ENCODE results near the gene ZNF695.
A peak's percentile ranks its signal among the peaks of the same experiment; 100 is the strongest.
"Not testable (repeated sequence)": the region's sequence is repeated elsewhere in the genome, so short reads cannot be mapped to it uniquely, and the experiment has no call there.

The ZNF695 gene

DNA sequence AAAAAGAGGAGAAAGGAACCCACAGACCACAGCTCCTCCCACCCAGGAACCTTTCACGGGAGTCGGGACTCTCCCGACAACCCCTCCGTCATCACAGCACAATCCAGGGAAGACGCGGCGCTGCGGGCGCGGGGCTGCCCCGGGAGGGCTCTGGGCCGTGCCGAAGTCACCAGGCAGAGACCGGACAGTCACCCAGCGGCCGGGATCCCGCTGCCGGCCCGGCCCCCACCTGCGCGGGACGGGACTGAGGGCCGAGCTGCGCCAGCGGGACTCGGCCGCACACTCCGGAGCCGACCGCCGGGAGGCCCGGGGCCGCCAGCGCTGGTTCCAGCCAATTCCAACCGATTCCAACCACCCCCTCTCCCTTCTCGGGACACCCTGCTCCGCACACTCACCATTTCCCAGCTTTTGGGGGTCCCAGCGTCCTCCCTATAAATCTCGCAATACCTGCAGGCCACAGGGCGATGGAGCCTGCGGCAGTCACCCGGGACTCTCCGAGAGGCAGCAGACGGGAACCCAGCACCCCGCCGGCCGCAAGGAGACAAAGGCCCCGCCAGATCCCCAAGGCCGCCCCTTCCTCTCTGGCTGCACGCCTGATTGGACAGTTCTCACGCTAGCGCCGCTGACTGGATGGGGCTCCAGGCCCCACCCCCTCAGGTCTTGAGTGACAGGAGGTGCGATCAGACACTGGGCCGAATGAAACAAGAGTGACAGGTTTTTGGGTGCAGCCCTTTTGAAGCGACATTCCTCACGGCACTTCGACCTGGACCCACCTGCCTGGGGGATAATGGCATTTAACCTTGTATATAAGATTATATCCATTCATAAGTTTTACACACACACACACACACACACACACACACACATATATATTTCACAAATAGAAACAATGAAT lies at the start of gene ZNF695:
ZNF695 (minus strand) TSS at position 547 of the 895 bp plus-strand sequence; CDS start at position 398, 149 bp downstream.
- DNase-seq (ENCODE audit: low read depth in 2 of 2, low spot score in 1 of 2), result peak; percentile 3 to 9

GRCh38 chr1:247056071-247056470 lies 48.2 kb upstream of the ZNF695 start:
- DNase-seq (ENCODE audit: low read depth in 2 of 2, low spot score in 1 of 2), result no peak

DNA sequence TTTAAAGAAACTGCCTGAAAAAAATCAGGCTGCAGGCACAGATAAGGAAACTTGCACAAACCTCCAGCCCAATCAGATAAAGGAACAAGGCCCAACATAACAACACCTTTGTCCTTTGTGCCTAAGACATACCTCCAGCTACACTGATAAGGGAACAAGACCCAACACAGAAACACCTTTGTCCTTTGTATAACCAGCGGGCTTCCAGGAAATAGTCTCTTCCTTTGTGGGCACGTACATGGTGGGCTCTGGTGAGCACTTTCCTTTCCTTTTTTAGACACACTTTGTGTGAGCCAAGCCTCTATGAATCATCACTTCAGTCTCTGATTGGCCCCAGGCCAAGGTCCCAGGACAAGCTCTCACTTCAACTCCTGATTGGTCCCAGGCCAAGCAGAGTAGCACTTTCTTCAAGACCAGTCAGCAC lies 47.1 kb upstream of the ZNF695 start:
- DNase-seq (ENCODE audit: low read depth in 2 of 2, low spot score in 1 of 2), result no peak

DNA sequence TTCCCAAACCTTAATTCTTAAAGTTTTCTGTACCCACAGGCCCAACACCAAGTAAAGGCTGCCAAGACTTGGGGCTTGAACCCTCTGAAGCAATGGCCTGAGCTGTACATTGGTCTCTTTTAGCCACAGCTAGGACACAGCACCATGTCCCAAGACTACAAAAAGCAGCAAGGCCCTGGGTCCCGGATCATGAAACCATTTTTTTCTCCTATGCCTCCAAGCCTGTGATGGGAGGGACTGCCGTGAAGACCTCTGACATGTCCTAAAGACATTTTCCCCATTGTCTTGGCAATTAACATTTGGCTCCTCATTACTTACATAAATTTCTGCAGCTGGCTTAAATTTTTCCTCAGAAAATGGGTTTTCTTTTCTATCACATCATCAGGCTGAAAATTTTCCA lies 39.8 kb upstream of the ZNF695 start:
- no peak for DNase-seq (ENCODE audit: low read depth in 2 of 2, low spot score in 1 of 2)

GRCh38 chr1:247047260-247047659 lies 39.4 kb upstream of the ZNF695 start:
- no peak for DNase-seq (ENCODE audit: low read depth in 2 of 2, low spot score in 1 of 2)

GRCh38 chr1:247043406-247043805 lies 35.5 kb upstream of the ZNF695 start:
- DNase-seq (ENCODE audit: low read depth in 2 of 2, low spot score in 1 of 2), result no peak

DNA sequence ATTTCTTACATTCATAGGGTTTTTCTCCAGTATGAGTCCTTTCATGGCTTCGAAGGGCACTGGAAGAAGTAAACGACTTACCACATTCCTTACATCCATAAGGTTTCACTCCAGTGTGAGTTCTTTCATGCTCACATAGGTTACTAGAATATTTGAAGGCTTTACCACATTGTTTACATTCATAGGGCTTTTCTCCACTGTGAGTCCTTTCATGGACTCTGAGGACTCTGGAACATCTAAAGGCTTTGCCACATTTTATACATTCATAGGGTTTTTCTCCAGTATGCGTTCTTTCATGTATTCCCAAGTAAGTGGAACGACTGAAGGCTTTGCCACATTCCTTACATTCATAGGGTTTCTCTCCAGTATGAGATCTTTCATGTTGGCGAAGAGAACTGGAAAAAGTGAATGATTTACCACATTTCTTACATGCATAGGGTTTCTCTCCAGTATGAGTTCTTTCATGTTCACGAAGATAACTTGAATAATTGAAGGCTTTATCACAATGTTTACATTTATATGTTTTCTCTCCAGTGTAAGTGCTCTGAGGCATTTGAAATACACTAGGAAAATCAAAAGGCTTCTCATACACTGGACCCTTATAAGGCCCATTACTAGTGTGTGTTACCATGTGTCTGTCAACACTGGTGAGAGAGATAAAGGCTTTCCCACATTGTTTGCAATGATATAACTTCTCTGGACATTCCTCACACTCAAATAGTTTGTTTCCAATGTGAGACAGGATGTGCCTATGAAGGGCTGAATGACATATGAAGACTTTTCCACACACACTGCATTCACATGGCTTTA lies 29.9 kb upstream of the ZNF695 start:
- DNase-seq (ENCODE audit: low read depth in 2 of 2, low spot score in 1 of 2), result no peak

GRCh38 chr1:247032306-247032705 lies 24.4 kb upstream of the ZNF695 start:
- DNase-seq (ENCODE audit: low read depth in 2 of 2, low spot score in 1 of 2), result not testable (repeated sequence)

GRCh38 chr1:247024658-247025057 lies 16.8 kb upstream of the ZNF695 start:
- DNase-seq (ENCODE audit: low read depth in 2 of 2, low spot score in 1 of 2), result not testable (repeated sequence)

DNA sequence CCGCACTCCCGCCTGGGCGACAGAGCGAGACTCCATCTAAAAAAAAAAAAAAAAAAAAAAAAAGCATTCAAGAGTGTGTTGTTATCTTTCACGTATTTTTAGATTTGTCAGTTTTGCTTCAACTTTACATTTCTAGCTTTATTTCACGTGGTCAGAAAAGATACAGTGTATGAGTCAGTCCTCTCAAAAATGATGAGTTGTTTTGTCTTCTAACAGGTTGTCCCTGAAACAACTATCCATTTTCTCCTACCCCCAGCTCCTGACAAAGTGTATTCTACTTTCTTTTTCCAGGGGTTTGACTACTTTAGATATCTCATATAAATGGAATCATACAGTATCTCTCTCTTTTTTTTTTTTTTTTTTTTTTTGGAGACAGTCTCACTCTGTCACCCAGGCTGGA lies 5.5 kb upstream of the ZNF695 start:
- DNase-seq (ENCODE audit: low read depth in 2 of 2, low spot score in 1 of 2), result no peak

DNA sequence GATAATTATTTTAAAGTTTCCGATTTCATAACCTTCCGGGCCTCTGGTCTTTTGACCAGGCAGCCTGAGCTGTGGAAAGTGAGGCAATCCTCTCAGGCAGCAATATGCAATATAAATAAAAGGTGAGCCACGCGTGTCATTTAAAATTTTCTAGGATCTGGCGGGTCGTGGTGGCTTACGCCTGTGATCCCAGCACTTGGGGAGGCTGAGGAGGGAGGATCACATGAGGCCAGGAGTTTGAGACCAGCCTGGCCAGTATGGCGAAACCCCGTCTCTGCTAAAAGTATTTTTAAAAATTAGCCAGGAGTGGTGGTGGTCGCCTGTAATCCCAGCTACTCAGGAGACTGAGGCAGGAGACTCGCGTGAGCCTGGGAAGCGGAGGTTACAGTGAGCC lies 546 bp upstream of the ZNF695 start:
- no peak for DNase-seq (ENCODE audit: low read depth in 2 of 2, low spot score in 1 of 2)

- not testable (repeated sequence) for DNase-seq (ENCODE audit: low read depth in 2 of 2, low spot score in 1 of 2)
Measured at GRCh38 chr1:247004081-247004480, 3.8 kb downstream of the ZNF695 start.

DNA sequence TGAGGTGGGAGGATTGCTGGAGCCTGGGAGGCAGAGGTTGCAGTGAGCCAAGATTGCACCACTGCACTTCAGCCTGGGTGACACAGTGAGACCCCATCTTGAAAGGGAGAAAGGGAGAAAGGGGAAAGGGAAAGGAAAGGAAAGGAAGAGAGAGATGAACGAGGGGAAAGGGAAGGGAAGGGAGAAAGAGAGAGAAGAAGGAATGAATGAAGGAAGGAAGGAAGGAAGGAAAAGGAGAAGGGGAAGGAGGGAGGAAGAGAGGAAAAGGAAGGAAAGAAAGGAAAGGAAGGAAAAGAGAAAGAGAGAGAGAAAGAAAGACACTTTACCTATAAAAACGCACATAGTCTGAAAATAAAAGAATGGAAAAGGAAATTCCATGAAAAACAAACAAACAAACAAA lies 18.0 kb downstream of the ZNF695 start:
- no peak for DNase-seq (ENCODE audit: low read depth in 2 of 2, low spot score in 1 of 2)

GRCh38 chr1:246988316-246988715 lies 19.5 kb downstream of the ZNF695 start:
- DNase-seq (ENCODE audit: low read depth in 2 of 2, low spot score in 1 of 2), result no peak

- DNase-seq (ENCODE audit: low read depth in 2 of 2, low spot score in 1 of 2), result no peak
Measured at GRCh38 chr1:246987083-246987690, 20.7 kb downstream of the ZNF695 start.

DNA sequence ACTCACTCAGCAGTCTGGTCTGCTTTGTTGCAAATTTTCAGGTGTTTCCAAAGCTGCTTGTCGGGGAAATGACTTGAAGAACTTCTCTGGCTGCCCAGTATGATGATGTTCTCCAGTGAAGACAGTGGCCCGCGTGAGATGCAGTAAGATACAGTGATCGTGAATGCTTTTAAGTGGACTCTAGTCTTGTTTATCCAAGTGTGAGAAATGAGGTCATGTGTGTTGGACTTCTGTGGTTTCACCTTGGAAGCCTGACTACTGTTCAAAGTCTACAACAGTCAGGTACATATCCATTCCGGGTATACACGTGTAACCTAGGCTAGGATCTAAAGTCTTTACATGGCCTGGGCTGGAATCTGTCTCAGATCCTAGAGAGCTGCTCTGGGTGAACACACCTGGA lies 29.1 kb downstream of the ZNF695 start:
- DNase-seq (ENCODE audit: low read depth in 2 of 2, low spot score in 1 of 2), result no peak

DNA sequence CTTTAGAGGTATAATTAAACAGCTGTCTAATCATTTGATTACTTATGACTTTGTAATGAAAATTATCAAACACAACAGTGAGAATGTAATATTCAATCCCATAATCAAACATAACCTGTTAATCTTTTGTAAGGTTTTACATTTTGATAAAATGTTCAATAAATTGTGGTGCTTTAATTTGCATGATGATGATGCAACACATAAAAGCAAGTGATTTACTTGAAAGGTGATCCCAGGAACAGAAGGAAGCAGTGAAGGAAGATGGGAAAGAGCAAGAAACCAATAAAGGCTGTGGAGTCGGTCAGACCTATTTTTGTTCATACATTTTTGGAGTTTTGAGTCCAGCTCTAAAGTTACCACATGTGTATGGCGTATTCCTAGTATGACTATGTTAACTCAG lies 29.6 kb downstream of the ZNF695 start:
- no peak for DNase-seq (ENCODE audit: low read depth in 2 of 2, low spot score in 1 of 2)

DNA sequence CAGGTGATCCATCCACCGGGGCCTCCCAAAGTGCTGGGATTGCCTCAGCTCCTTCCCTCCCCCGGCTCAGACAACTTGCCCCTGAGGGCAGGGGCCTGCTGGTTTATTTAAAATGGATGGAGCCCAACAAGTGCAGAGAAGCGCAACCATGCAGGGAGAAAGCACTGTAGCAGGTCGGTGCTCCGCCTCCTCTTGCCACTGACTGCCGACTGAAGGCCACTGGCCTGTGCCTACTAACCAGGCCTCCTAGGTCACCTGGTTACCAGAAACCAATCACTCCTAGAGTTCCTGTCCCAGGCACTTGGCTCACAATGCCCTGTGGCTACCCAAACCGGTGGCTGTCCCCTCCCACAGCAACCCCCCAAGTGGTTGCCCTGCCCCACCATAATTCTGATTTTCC lies 35.9 kb downstream of the ZNF695 start:
- DNase-seq (ENCODE audit: low read depth in 2 of 2, low spot score in 1 of 2), result no peak

DNA sequence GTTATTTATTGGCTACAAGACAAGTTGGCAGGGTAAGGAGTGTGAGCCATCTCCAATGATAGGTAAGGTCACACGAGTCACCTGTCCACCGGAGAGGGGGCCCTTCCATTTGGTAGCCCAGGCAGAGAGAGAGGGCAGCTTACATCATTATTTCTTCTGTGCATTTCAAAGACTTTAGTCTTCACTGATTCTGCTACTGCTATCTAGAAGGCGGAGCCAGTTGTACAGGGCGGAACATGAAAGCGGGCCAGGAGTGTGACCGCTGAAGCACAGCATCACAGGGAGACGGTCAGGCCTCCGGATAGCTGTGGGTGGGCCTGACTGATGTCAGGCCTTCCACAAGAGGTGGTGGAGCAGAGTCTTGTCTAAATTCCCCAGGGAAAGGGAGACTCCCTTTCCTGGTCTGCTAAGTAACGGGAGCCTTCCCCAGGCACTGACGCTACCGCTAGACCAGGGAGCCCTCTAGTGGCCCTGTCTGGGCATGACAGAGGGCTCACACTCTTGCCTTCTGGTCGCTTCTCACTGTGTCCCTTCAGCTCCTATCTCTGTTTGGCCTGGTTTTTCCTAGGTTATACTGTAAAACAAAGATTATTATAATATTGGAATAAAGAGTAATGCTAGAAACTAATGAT lies 36.7 kb downstream of the ZNF695 start:
- peak; percentile 1 to 9 for DNase-seq (ENCODE audit: low read depth in 2 of 2, low spot score in 1 of 2)

- no peak for DNase-seq (ENCODE audit: low read depth in 2 of 2, low spot score in 1 of 2)
Measured at GRCh38 chr1:246969621-246970020, 38.2 kb downstream of the ZNF695 start.

- DNase-seq (ENCODE audit: low read depth in 2 of 2, low spot score in 1 of 2), result no peak
Measured at GRCh38 chr1:246966502-246966901, 41.4 kb downstream of the ZNF695 start.
